Omental fat pad (tissue), 4 donors: ENCODE data around the gene LIPA. TPM values are rescaled to one million over a fixed set of nuclear protein-coding genes. Genes with fewer than 3 reads are reported as not detected.
A peak's percentile ranks its signal among the peaks of the same experiment; 100 is the strongest.
"Not testable (repeated sequence)": the region's sequence is repeated elsewhere in the genome, so short reads cannot be mapped to it uniquely, and the experiment has no call there.

Experiments used
- ATAC-seq: fragments of 150-250 bp; one replicate; pipeline ENCODE4 v1.9.1; 2016; ENCODE audit warnings: mild to moderate bottlenecking, moderate library complexity; ENCODE audit not compliant: low FRiP score
- DNase-seq: peaks from one replicate; pipeline ENCODE4 v3.0.0-alpha.2; 2019; ENCODE audit warnings: low spot score
- total RNA-seq, 4 donors: library from RNA; depleted of rRNA; stranded (reverse); fragments of >200 nt; gene quantifications; one replicate each; pipeline ENCODE4 v1.1.0, GENCODE V29; 2016
- TF ChIP-seq, protein P1 (sequence below), 3 donors: fragments of 450-650 bp; IDR thresholded peaks; one replicate each; pipeline ENCODE4 v1.5.1; 2016 to 2017; ENCODE audit warnings: antibody characterized with exemption in 3 of 3, mild to moderate bottlenecking in 3 of 3, moderate library complexity in 2 of 3

LIPA gene
- total RNA-seq, 4 donors from 2014 or later: 77.0 to 354 (median 105) TPM

DNA sequence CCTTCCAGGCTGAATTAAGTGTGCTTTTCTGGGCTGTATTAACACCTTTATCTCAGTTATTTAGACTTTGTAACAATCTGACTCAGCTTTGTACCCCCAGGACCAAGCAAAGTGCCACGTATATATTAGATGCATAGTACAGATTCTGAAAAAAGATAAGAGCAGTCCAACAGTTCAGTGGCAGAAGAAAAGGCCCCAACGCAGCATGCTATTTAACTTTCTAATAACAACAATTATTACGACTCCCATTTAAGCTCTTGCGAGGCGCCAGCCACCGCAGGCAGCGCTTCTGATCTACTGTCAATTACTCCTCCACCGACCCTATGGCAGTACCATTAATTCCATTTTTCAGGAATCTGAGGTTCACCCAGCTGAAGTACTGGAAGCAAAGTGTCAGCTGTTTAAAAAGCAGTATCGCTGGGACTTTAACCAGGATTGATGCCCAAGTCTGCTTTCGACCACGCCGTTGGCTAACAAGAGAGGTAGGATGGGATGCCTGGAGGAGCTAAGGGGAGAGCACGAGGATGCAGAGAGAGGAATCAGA lies 638 bp downstream of the LIPA start:
- no peak for DNase-seq
- ATAC-seq: no peak
- TF ChIP-seq, protein P1, sequence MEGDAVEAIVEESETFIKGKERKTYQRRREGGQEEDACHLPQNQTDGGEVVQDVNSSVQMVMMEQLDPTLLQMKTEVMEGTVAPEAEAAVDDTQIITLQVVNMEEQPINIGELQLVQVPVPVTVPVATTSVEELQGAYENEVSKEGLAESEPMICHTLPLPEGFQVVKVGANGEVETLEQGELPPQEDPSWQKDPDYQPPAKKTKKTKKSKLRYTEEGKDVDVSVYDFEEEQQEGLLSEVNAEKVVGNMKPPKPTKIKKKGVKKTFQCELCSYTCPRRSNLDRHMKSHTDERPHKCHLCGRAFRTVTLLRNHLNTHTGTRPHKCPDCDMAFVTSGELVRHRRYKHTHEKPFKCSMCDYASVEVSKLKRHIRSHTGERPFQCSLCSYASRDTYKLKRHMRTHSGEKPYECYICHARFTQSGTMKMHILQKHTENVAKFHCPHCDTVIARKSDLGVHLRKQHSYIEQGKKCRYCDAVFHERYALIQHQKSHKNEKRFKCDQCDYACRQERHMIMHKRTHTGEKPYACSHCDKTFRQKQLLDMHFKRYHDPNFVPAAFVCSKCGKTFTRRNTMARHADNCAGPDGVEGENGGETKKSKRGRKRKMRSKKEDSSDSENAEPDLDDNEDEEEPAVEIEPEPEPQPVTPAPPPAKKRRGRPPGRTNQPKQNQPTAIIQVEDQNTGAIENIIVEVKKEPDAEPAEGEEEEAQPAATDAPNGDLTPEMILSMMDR (IDR thresholded peaks at IDR 0.05): no peak

DNA sequence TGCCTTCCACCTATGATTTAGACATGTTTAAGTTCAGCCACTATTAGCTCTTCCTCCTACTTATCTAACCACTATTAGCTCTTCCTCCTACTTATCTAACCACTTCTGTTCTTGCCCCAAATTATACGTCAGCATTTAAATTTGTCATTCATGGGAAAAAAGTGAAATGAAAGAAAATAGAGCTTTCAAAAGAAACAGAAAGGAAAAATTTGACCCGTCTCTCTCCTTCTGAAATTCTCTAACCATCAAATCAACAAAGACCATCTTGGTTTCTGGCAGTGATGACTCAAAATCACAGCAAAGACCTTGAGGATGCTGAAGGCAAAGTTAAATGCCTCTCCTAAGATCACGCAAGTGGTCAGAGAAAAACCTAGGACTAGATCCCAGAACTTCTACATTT lies 2.6 kb downstream of the LIPA start:
- TF ChIP-seq, protein P1 (IDR thresholded peaks at IDR 0.05): no peak
- DNase-seq (no peak), ATAC-seq (no peak)

DNA sequence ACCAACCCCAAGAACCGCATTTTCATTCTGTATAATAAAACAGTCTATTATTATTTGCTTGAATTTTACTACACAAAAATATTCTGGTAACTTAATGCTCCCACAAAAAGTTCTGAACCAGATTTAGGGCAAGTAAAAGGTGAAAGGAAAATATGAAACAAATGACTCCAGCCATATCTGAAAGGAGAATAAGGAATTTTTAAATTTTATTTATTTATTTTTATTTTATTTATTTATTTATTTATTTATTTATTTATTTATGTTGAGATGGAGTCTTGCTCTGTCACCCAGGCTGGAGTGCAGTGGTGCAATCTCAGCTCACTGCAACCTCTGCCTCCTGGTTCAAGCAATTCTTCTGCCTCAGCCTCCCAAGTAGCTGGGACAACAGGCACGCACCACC lies 4.0 kb downstream of the LIPA start:
- not testable (repeated sequence) for DNase-seq, ATAC-seq

DNA sequence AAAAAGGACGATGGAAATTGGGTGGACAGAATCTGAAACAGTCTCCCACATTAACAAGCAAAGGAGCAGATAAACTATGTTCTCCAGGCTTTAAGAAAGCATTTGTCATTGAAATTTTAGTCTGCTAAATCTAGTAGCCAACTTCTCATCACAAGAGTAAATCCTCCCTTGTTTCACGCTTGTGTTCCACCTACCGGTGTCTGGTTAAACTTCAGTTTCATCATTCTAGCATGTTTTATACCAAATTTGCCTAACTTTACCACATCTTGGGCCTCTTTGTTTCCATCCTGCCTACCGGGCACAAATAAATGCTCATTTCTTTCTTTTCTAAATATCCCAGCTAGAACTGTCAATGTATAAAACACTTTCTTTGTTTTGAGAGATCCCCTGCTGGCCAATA lies 5.8 kb downstream of the LIPA start:
- TF ChIP-seq, protein P1 (IDR thresholded peaks at IDR 0.05): no peak
- DNase-seq (no peak), ATAC-seq (no peak)

DNA sequence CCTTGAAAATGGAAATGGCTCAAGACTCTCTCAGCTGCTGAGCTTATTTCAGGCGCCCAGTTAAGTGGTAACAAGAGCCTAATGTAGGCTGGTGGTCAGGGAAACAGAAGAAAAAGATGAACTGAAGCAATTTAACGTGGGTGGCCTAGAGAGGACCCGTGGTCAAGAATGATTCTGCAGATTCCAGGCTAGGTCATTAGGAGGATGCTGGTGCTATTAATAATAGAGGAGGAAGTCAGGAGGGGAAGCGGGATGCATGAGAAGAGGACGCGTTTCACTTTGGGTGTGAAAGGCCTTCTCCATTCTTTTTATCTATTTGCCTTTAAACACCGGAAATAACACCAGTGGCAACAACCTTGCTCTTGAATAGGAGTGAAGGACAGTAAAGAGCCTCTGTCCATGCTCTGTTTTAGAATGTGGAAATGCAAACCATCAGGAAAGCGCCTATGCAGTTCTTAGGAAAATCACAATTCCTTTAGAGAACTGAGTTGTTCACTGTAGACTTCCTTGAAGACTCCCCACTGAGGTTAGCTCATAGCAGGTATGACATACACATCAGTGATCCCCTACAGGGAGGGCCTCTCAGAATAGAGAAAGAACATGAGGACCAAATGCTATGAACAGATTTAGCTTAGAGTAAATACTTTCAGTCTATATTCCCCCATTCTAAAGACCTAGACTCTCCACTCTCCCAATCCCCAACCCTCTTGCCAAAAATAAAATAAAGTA lies 8.6 kb downstream of the LIPA start:
- ATAC-seq (no peak), DNase-seq (no peak)
- TF ChIP-seq, protein P1 (IDR thresholded peaks at IDR 0.05): no peak

DNA sequence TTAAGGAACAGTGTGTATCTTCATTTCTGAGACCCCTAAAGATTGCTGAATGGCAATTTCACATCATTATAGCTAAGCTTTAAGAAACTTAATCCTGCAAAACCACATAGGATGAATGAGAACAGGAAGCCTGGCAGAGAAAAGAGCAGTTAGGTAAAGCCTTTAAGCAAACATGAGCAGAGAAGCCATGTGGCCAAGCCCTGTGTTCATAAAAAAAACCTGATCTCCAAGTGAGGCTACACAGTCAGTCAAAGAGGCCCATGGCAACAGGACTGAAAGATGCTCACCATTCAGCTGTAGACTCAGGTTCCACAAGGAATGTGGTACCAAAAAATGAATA lies 9.3 kb downstream of the LIPA start:
- ATAC-seq: no peak
- TF ChIP-seq, protein P1 (IDR thresholded peaks at IDR 0.05): no peak
- no peak for DNase-seq

DNA sequence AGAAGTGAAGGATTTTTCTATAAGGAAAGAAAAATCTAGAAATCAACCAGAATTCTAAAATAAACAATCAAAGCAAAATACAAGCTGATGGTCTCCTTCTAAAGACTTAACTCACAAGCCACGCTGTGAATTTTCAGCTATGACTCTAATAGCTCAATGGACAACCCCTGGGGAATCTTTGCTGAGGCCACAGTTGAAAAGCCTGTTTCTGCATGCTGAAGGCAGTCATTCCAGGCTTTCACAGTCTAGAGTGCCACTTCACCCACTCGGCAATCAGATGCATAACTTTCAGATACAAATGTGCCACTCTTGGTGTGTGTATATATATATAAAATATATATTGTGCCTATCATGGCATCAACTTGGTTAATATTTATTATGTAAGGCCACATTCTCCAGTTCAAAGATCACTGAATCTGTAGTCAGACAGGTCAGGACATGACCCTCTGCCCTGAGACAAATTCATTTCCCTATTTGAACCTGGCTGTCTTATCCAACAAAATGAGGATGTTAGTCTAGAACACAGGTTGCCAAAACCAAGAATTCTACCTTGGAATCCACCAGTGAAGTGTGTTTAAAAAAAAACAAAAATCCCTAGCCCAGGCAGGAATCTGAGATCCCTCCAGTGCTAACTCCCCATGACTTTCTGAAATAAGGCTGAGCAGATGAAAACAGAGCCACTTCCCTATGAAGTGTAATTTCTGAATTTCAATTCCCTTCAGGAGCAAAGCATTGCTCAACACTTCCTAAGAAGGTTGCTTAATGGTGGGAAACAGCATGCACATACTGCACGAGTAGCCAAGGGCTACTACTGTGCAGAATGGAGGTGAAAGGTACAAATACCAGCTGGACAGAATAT lies 9.9 kb downstream of the LIPA start:
- TF ChIP-seq, protein P1 (IDR thresholded peaks at IDR 0.05): no peak
- DNase-seq (no peak), ATAC-seq (peak; percentile 45)
